ENCODE measurements around the gene POU2F3.

Gene POU2F3

GRCh38 chr11:120211522-120212258 lies 28.2 kb upstream of the POU2F3 start:
- Histone ChIP-seq H3K36me3 (ENCODE audit: control insufficient read depth in 1 of 2, insufficient read depth in 2 of 2, low read length in 2 of 2) (no peaks in the 10 kb centered on the region), H3K27ac (ENCODE audit: low read length) (peak overlapping the region; percentile 89), H3K27me3 (ENCODE audit: low read depth, low read length) (no peaks in the 10 kb centered on the region), H3K9me3 (ENCODE audit: control insufficient read depth in 1 of 2, low read length in 2 of 2) (no peaks in the 10 kb centered on the region), H3K4me3 (ENCODE audit: low read depth in 1 of 2, low read length in 2 of 2) (peak overlapping the region; percentile 74 to 85), H3K4me1 (ENCODE audit: control insufficient read depth in 1 of 2, insufficient read depth in 2 of 2, low read length in 2 of 2) (peaks cover 12 to 42% of the 10 kb centered on the region in 2 donors)

- Histone ChIP-seq H3K36me3 (ENCODE audit: control insufficient read depth in 1 of 2, insufficient read depth in 2 of 2, low read length in 2 of 2) (no peaks in the 10 kb centered on the region), H3K4me1 (ENCODE audit: control insufficient read depth in 1 of 2, insufficient read depth in 2 of 2, low read length in 2 of 2) (peaks cover 12 to 49% of the 10 kb centered on the region in 2 donors), H3K9me3 (ENCODE audit: control insufficient read depth in 1 of 2, low read length in 2 of 2) (no peaks in the 10 kb centered on the region), H3K27ac (ENCODE audit: low read length) (peak overlapping the region; percentile 74), H3K27me3 (ENCODE audit: low read depth, low read length) (no peaks in the 10 kb centered on the region), H3K4me3 (ENCODE audit: low read depth in 1 of 2, low read length in 2 of 2) (peak overlapping the region; percentile 57 to 74)
Observed at GRCh38 chr11:120212259-120212878, 27.6 kb upstream of the POU2F3 start.

GRCh38 chr11:120212926-120213325 lies 27.0 kb upstream of the POU2F3 start:
- H3K36me3 ChIP-seq (ENCODE audit: control insufficient read depth in 1 of 2, insufficient read depth in 2 of 2, low read length in 2 of 2) = no peaks in the 10 kb centered on the region
- peaks cover 17 to 53% of the 10 kb centered on the region in 2 donors for H3K4me1 ChIP-seq (ENCODE audit: control insufficient read depth in 1 of 2, insufficient read depth in 2 of 2, low read length in 2 of 2)
- H3K9me3 ChIP-seq (ENCODE audit: control insufficient read depth in 1 of 2, low read length in 2 of 2) = no peaks in the 10 kb centered on the region
- no peaks in the 10 kb centered on the region for H3K27me3 ChIP-seq (ENCODE audit: low read depth, low read length)
- H3K4me3 ChIP-seq (ENCODE audit: low read depth in 1 of 2, low read length in 2 of 2) = peak overlapping the region; percentile 57 to 74
- peak overlapping the region; percentile 74 for H3K27ac ChIP-seq (ENCODE audit: low read length)

DNA sequence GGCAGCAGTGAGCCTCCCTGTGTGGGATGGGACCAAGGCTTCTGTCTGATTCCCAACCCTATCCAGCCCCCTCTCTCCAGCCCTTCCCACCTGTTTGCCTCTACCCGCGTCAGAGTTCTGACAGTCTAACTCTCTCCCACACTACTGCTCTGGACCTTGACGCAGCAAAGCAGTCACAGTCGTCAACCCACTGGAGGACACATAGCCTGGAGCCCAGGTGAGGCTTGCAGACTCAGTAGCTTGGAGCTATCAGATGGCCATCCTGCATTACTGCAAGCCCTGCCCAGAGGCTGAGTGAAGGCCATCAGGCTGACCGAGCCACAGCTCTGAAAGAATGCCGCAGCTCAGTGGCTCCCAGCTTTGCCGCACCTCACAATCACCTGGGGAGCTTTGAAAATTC lies 25.4 kb upstream of the POU2F3 start:
- Histone ChIP-seq H3K36me3 (ENCODE audit: control insufficient read depth in 1 of 2, insufficient read depth in 2 of 2, low read length in 2 of 2) (no peaks in the 10 kb centered on the region), H3K4me3 (ENCODE audit: low read depth in 1 of 2, low read length in 2 of 2) (no peak overlapping the region), H3K27me3 (ENCODE audit: low read depth, low read length) (no peaks in the 10 kb centered on the region), H3K27ac (ENCODE audit: low read length) (no peak overlapping the region), H3K4me1 (ENCODE audit: control insufficient read depth in 1 of 2, insufficient read depth in 2 of 2, low read length in 2 of 2) (peaks cover 17 to 59% of the 10 kb centered on the region in 2 donors), H3K9me3 (ENCODE audit: control insufficient read depth in 1 of 2, low read length in 2 of 2) (no peaks in the 10 kb centered on the region)

DNA sequence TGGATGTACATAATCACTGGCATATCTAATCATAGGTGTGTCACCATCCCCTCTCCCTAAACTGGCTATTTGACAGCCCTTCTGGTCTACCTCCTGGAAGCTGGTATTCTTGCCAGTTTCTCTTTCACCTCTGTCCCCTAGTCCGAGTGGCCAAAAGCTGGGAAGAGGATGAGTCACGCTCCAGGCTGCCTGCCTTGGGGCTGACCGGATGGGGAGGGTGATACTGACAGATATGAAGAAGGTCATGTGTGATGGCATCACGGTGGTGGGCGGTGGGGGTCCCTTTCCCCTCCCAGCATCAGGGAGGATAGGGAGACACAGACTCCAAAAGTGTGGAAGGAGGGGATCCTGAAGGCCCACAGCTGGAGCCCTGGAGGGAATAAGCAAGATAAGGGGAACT lies 24.3 kb upstream of the POU2F3 start:
- H3K4me3 ChIP-seq (ENCODE audit: low read depth in 1 of 2, low read length in 2 of 2) = no peak overlapping the region
- H3K9me3 ChIP-seq (ENCODE audit: control insufficient read depth in 1 of 2, low read length in 2 of 2) = no peaks in the 10 kb centered on the region
- H3K27me3 ChIP-seq (ENCODE audit: low read depth, low read length) = no peaks in the 10 kb centered on the region
- no peaks in the 10 kb centered on the region for H3K36me3 ChIP-seq (ENCODE audit: control insufficient read depth in 1 of 2, insufficient read depth in 2 of 2, low read length in 2 of 2)
- peak overlapping the region; percentile 2 for H3K27ac ChIP-seq (ENCODE audit: low read length)
- peaks cover 24 to 62% of the 10 kb centered on the region in 2 donors for H3K4me1 ChIP-seq (ENCODE audit: control insufficient read depth in 1 of 2, insufficient read depth in 2 of 2, low read length in 2 of 2)

GRCh38 chr11:120216426-120217102 lies 23.4 kb upstream of the POU2F3 start:
- H3K27ac ChIP-seq (ENCODE audit: low read length) = peak overlapping the region; percentile 2
- H3K36me3 ChIP-seq (ENCODE audit: control insufficient read depth in 1 of 2, insufficient read depth in 2 of 2, low read length in 2 of 2) = no peaks in the 10 kb centered on the region
- H3K9me3 ChIP-seq (ENCODE audit: control insufficient read depth in 1 of 2, low read length in 2 of 2) = no peaks in the 10 kb centered on the region
- H3K27me3 ChIP-seq (ENCODE audit: low read depth, low read length) = no peaks in the 10 kb centered on the region
- H3K4me1 ChIP-seq (ENCODE audit: control insufficient read depth in 1 of 2, insufficient read depth in 2 of 2, low read length in 2 of 2) = peaks cover 34 to 70% of the 10 kb centered on the region in 2 donors
- no peak overlapping the region for H3K4me3 ChIP-seq (ENCODE audit: low read depth in 1 of 2, low read length in 2 of 2)

DNA sequence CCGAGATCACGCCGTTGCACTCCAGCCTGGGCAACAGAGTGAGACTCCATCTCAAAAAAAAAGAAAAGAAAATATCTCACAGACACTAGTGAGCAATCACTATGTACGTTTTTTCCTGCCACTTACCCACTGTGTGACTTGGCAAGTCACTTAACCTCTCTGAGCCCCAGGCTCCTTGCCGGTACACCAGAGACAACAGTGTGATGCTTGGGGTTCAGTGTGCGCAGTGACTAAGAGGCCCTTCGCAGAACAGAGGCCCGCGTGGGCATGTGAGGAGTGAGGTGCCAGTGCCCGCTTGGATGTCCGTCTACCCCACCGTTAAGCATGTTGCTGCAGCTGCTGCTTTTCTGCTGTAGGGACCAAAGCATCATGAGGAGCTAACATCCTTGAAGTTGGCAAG lies 22.4 kb upstream of the POU2F3 start:
- H3K4me3 ChIP-seq (ENCODE audit: low read depth in 1 of 2, low read length in 2 of 2) = no peak overlapping the region
- no peaks in the 10 kb centered on the region for H3K9me3 ChIP-seq (ENCODE audit: control insufficient read depth in 1 of 2, low read length in 2 of 2)
- H3K4me1 ChIP-seq (ENCODE audit: control insufficient read depth in 1 of 2, insufficient read depth in 2 of 2, low read length in 2 of 2) = peaks cover 38 to 64% of the 10 kb centered on the region in 2 donors
- no peak overlapping the region for H3K27ac ChIP-seq (ENCODE audit: low read length)
- H3K36me3 ChIP-seq (ENCODE audit: control insufficient read depth in 1 of 2, insufficient read depth in 2 of 2, low read length in 2 of 2) = no peaks in the 10 kb centered on the region
- no peaks in the 10 kb centered on the region for H3K27me3 ChIP-seq (ENCODE audit: low read depth, low read length)

DNA sequence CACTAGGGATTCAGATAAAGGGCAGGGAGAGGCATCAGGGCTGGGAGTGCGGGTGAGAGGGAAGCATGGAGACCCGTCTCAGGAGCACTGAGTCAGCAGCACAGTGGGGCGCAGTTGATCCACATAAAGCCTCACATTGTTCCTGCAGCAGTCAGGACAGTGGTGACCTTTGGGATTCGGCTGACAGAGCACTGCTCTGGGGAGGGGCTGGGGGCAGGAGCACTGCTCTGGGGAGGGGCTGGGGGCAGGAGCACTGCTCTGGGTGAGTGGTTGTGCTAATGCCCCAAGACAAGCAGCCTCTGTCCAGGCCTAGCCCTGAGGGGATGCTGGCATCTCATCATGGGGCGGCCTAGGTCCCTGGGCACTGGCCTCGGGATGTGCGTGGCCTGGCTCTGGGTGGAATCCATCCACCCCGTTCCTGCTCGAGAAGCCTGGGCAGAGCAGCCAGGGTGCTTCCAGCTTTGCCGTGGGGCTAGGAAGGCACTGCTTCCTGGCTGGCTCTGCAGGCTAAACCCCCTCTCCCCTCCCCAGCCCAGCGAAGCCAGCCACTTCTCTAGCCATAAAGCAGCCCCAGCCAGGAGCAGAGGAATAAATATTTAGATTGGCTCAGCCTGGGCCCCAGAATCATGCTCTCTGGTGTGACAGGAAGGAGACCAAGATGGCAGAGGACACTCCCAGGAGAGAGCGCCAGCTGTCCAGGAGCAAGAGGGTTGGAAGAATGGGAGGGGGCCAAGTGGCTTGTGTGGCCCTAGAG lies 21.8 kb upstream of the POU2F3 start:
- no peaks in the 10 kb centered on the region for H3K36me3 ChIP-seq (ENCODE audit: control insufficient read depth in 1 of 2, insufficient read depth in 2 of 2, low read length in 2 of 2)
- no peaks in the 10 kb centered on the region for H3K9me3 ChIP-seq (ENCODE audit: control insufficient read depth in 1 of 2, low read length in 2 of 2)
- no peaks in the 10 kb centered on the region for H3K27me3 ChIP-seq (ENCODE audit: low read depth, low read length)
- peak overlapping the region; percentile 15 for H3K27ac ChIP-seq (ENCODE audit: low read length)
- peaks cover 38 to 64% of the 10 kb centered on the region in 2 donors for H3K4me1 ChIP-seq (ENCODE audit: control insufficient read depth in 1 of 2, insufficient read depth in 2 of 2, low read length in 2 of 2)
- peak overlapping the region in 1 of 2 donors; percentile 12 for H3K4me3 ChIP-seq (ENCODE audit: low read depth in 1 of 2, low read length in 2 of 2)

DNA sequence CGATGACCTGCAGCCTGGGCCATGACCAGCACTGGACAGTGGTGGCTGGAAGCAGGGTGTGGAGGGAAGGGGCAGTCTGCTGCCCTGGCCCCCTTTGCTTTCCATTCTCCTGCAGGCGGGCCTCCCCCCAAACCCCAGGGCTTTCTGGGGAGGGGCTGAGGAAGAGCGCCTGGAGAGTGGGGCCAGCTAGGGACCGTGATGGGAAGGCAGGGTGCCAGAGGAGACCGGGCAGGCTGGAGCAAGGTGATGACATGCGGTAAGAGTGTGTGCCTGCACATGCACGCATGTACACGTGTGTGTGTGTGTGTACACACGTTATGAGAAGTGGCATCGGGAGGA lies 21.3 kb upstream of the POU2F3 start:
- peaks cover 38 to 66% of the 10 kb centered on the region in 2 donors for H3K4me1 ChIP-seq (ENCODE audit: control insufficient read depth in 1 of 2, insufficient read depth in 2 of 2, low read length in 2 of 2)
- H3K27ac ChIP-seq (ENCODE audit: low read length) = peak overlapping the region; percentile 15
- H3K9me3 ChIP-seq (ENCODE audit: control insufficient read depth in 1 of 2, low read length in 2 of 2) = no peaks in the 10 kb centered on the region
- no peaks in the 10 kb centered on the region for H3K27me3 ChIP-seq (ENCODE audit: low read depth, low read length)
- peak overlapping the region in 1 of 2 donors; percentile 12 for H3K4me3 ChIP-seq (ENCODE audit: low read depth in 1 of 2, low read length in 2 of 2)
- no peaks in the 10 kb centered on the region for H3K36me3 ChIP-seq (ENCODE audit: control insufficient read depth in 1 of 2, insufficient read depth in 2 of 2, low read length in 2 of 2)

- Histone ChIP-seq H3K9me3 (ENCODE audit: control insufficient read depth in 1 of 2, low read length in 2 of 2) (no peaks in the 10 kb centered on the region), H3K27me3 (ENCODE audit: low read depth, low read length) (no peaks in the 10 kb centered on the region), H3K4me3 (ENCODE audit: low read depth in 1 of 2, low read length in 2 of 2) (no peak overlapping the region), H3K4me1 (ENCODE audit: control insufficient read depth in 1 of 2, insufficient read depth in 2 of 2, low read length in 2 of 2) (peaks cover 38 to 66% of the 10 kb centered on the region in 2 donors), H3K27ac (ENCODE audit: low read length) (peak overlapping the region; percentile 36), H3K36me3 (ENCODE audit: control insufficient read depth in 1 of 2, insufficient read depth in 2 of 2, low read length in 2 of 2) (no peaks in the 10 kb centered on the region)
Observed at GRCh38 chr11:120219232-120219937, 20.6 kb upstream of the POU2F3 start.
